ENCODE results near the gene SDHA. TPM values are rescaled to one million over a fixed set of nuclear protein-coding genes. Genes with fewer than 3 reads are reported as not detected.
"Not testable (repeated sequence)": the region's sequence is repeated elsewhere in the genome, so short reads cannot be mapped to it uniquely, and the experiment has no call there.

The SDHA gene
- 100 to 1,000 TPM in 4 of 7 donors, 10 to 100 TPM in 3; 69.6 to 169 (median 103) TPM for total RNA-seq
- 100 to 1,000 TPM in 1 of 2 donors, 10 to 100 TPM in 1; 94.7 to 112 TPM for polyA plus RNA-seq
- long read RNA-seq, donor 1, transcript SDHA-216 (10 exons, 2,209 nt), result minor isoform, 5 of 814 reads
- long read RNA-seq, donor 1, transcript SDHA-204 (13 exons, 2,067 nt), result minor isoform, 21 of 814 reads
- long read RNA-seq, donor 1, transcript SDHA-201 (15 exons, 2,390 nt), result major isoform, 670 of 814 reads
- long read RNA-seq, donor 1, partial matches to known transcripts, result 59 of 814 reads
- long read RNA-seq, donor 1, other reads (novel, unspliced or antisense), result 56 of 814 reads
- long read RNA-seq, donor 2, transcript SDHA-204 (13 exons, 2,067 nt), result minor isoform, 10 of 103 reads
- long read RNA-seq, donor 2, transcript SDHA-201 (15 exons, 2,390 nt), result major isoform, 26 of 103 reads
- long read RNA-seq, donor 2, partial matches to known transcripts, result 52 of 103 reads
- long read RNA-seq, donor 2, other reads (novel, unspliced or antisense), result 6 of 103 reads
- long read RNA-seq, donor 3, transcript SDHA-201 (15 exons, 2,390 nt), result major isoform, 202 of 238 reads
- long read RNA-seq, donor 3, partial matches to known transcripts, result 19 of 238 reads
- long read RNA-seq, donor 3, other reads (novel, unspliced or antisense), result 10 of 238 reads

DNA sequence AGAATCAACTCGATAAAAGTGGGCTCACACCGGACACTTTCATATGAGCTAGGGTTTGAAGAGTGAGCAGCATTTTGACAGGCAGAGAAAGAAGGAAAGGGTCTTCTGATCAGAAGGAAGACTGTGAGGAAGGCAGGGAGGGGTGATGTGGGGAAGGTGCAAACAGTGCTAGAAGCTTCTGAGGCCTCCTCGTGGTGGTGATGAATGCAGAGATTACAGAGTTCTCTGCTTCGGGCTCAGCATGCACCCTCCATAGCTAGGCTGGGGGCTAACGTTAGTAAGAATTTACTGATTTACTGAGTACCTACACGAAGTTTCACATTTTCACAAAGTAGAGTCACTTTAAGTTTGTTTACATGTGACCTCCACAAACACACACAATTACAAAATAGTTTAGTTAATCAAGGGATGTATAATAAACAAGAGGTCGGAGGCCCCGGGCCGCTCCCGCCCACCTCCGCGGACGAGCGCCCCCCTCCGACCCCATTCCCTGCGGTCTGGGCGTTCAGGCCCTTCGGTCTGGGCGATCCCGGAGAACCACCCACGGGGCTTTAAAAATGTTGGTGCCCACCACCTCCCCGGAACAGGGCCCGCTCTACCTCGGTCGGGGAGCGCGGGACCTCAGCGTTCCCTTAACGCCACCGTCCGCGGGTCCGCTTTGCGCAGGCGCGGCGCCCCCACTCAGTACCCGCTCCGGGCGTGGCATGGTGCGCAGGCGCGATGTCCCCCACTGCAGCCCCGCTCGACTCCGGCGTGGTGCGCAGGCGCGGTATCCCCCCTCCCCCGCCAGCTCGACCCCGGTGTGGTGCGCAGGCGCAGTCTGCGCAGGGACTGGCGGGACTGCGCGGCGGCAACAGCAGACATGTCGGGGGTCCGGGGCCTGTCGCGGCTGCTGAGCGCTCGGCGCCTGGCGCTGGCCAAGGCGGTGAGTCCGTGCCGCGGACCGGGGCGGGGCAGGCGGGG is at the start of gene SDHA, which contains the start of gene CCDC127:
TSS of gene SDHA (plus strand) at position 827 of the 963 bp plus-strand sequence. CDS start at position 863, 36 bp downstream.
TSS of gene CCDC127 (minus strand) at position 660 of the 963 bp plus-strand sequence. CDS start 1,304 bp downstream, outside the sequence.
- TF ChIP-seq, protein P1, sequence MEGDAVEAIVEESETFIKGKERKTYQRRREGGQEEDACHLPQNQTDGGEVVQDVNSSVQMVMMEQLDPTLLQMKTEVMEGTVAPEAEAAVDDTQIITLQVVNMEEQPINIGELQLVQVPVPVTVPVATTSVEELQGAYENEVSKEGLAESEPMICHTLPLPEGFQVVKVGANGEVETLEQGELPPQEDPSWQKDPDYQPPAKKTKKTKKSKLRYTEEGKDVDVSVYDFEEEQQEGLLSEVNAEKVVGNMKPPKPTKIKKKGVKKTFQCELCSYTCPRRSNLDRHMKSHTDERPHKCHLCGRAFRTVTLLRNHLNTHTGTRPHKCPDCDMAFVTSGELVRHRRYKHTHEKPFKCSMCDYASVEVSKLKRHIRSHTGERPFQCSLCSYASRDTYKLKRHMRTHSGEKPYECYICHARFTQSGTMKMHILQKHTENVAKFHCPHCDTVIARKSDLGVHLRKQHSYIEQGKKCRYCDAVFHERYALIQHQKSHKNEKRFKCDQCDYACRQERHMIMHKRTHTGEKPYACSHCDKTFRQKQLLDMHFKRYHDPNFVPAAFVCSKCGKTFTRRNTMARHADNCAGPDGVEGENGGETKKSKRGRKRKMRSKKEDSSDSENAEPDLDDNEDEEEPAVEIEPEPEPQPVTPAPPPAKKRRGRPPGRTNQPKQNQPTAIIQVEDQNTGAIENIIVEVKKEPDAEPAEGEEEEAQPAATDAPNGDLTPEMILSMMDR (IDR thresholded peaks at IDR 0.05), result peak in 2 of 3 donors; percentile 43 to 44
- TF ChIP-seq POLR2A (IDR thresholded peaks at IDR 0.05), result peak; percentile 84
- H3K36me3 ChIP-seq; intact Hi-C loops (cut with DNase I); H3K27me3 ChIP-seq; H3K9me3 ChIP-seq; H3K4me1 ChIP-seq (ENCODE audit: insufficient read depth): not testable (repeated sequence)
- peak; percentile 97 to 99 (median 99) for DNase-seq
- WGBS, 3 donors, result 0 to 1% (median 0%) methylated on average over 50 to 75 of the region's 75 CpGs
- Histone ChIP-seq H3K27ac (peak within 1 kb of the TSS; percentile 84 to 87), H3K4me3 (peak within 1 kb of the TSS; percentile 94)

DNA sequence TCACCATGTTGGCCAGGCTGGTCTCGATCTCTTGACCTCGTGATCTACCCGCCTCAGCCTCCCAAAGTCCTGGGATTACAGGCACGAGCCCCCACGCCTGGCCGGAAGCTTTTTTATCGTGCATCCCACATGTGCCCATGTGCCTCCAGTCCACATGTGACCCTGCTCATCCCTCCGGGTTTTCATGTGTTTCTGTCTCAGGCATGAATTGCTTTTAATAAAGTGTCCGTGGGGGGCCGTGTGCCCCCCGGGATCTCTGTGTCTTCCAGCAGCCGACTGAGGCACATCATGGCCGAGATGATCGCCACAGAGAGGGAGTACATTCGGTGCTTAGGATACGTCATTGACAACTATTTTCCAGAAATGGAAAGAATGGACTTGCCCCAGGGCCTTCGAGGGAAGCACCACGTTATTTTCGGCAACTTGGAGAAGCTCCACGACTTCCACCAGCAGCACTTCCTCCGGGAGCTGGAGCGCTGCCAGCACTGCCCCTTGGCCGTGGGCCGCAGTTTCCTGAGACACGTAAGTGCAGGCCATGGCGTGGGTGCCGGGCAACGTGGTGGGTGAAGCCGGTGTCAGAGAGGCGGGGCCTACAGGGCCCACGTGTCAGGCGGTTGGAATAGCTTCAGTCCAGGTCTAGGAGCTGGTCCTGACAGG is 48.9 kb upstream of the SDHA start:
- TF ChIP-seq, protein P1 (IDR thresholded peaks at IDR 0.05), result no peak
- TF ChIP-seq EP300 (IDR thresholded peaks at IDR 0.05) (no peak), POLR2A (IDR thresholded peaks at IDR 0.05) (no peak)
- Histone ChIP-seq H3K4me1 (ENCODE audit: insufficient read depth) (peaks cover 19% of the 10 kb centered on the region), H3K36me3 (no peaks in the 10 kb centered on the region), H3K27ac (peak overlapping the region in 1 of 2 donors; percentile 89), H3K9me3 (no peaks in the 10 kb centered on the region), H3K27me3 (no peaks in the 10 kb centered on the region), H3K4me3 (no peak overlapping the region)
- DNase-seq, result peak; percentile 70 to 90 (median 85)
- WGBS, 3 donors, result 51 to 58% (median 54%) methylated on average over 32 of the region's 32 CpGs
- intact Hi-C loops (cut with DNase I), result no loop called here

DNA sequence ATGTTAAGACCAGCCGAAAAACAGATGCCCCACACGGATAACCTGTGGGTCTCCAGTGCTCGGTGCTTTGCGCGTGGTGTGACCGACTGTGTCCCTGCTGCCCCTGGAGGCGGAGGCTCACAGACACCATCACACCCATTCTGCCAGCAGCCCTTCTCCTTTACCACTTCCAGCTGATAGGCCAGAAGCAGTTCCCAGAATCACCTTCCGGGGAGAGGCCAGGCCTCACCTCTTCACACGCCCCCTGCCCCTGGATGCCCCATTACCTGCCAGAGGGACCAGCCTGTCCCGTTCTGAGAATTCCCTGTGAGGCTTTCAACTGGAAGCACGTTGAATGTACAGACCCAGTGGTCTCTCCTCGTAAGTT is 48.4 kb upstream of the SDHA start:
- 67 to 88% (median 82%) methylated on average over 12 of the region's 12 CpGs for WGBS, 3 donors
- intact Hi-C loops (cut with DNase I), result no loop called here
- H3K27me3 ChIP-seq, result no peaks in the 10 kb centered on the region
- no peak for DNase-seq
- H3K4me3 ChIP-seq, result no peak overlapping the region
- H3K9me3 ChIP-seq, result no peaks in the 10 kb centered on the region
- H3K4me1 ChIP-seq (ENCODE audit: insufficient read depth), result peaks cover 19% of the 10 kb centered on the region
- no peak for TF ChIP-seq POLR2A (IDR thresholded peaks at IDR 0.05)
- TF ChIP-seq, protein P1 (IDR thresholded peaks at IDR 0.05), result no peak
- no peak for TF ChIP-seq EP300 (IDR thresholded peaks at IDR 0.05)
- H3K36me3 ChIP-seq, result no peaks in the 10 kb centered on the region
- H3K27ac ChIP-seq, result peak overlapping the region; percentile 67 to 89
